ENCODE measurements around the gene FAM209A.

FAM209A gene

GRCh38 chr20:56537997-56538396, 13.5 kb downstream of the FAM209A start:
- no peaks in the 10 kb centered on the region for H3K9me2 ChIP-seq (replicated peaks; ENCODE audit: low read depth, low read length)
- H3F3A ChIP-seq (ENCODE audit: low read depth), result no peaks in the 10 kb centered on the region
- no peaks in the 10 kb centered on the region for H3K4me1 ChIP-seq (ENCODE audit: insufficient read depth, low read length, poor library complexity, severe bottlenecking)
- H3K36me3 ChIP-seq (ENCODE audit: insufficient read depth, low read length), result no peaks in the 10 kb centered on the region
- no peaks in the 10 kb centered on the region for H4K20me1 ChIP-seq (ENCODE audit: insufficient read depth, low read length, poor library complexity, severe bottlenecking)
- H3K9ac ChIP-seq (ENCODE audit: low read depth, low read length, poor library complexity, severe bottlenecking), result no peak overlapping the region
- no peak overlapping the region for H3K4me2 ChIP-seq (ENCODE audit: low read depth, low read length, poor library complexity, severe bottlenecking)
- TF ChIP-seq CTCF (conservative IDR thresholded peaks at IDR 0.05; ENCODE audit: low read length) (no peak), EZH2phosphoT487 (IDR thresholded peaks at IDR 0.05; ENCODE audit: borderline replicate concordance) (no peak)
- no peaks in the 10 kb centered on the region for H3K27me3 ChIP-seq (ENCODE audit: insufficient read depth, low read length, poor library complexity, severe bottlenecking)
- H3K79me2 ChIP-seq (ENCODE audit: insufficient read depth, low read length), result no peaks in the 10 kb centered on the region
- H3K4me3 ChIP-seq (ENCODE audit: low read length, poor library complexity, severe bottlenecking), result no peak overlapping the region
- H2AFZ ChIP-seq (ENCODE audit: low read length), result no peak overlapping the region
- no peaks in the 10 kb centered on the region for H3K9me3 ChIP-seq (ENCODE audit: insufficient read depth, low read depth, low read length)

GRCh38 chr20:56540415-56540814, 15.9 kb downstream of the FAM209A start:
- Histone ChIP-seq H2AFZ (ENCODE audit: low read length) (no peak overlapping the region), H3K4me1 (ENCODE audit: insufficient read depth, low read length, poor library complexity, severe bottlenecking) (no peaks in the 10 kb centered on the region), H4K20me1 (ENCODE audit: insufficient read depth, low read length, poor library complexity, severe bottlenecking) (no peaks in the 10 kb centered on the region), H3K36me3 (ENCODE audit: insufficient read depth, low read length) (no peaks in the 10 kb centered on the region), H3K9ac (ENCODE audit: low read depth, low read length, poor library complexity, severe bottlenecking) (no peak overlapping the region), H3K27me3 (ENCODE audit: insufficient read depth, low read length, poor library complexity, severe bottlenecking) (no peaks in the 10 kb centered on the region), H3K4me2 (ENCODE audit: low read depth, low read length, poor library complexity, severe bottlenecking) (no peak overlapping the region), H3K79me2 (ENCODE audit: insufficient read depth, low read length) (no peaks in the 10 kb centered on the region), H3F3A (ENCODE audit: low read depth) (no peaks in the 10 kb centered on the region), H3K9me3 (ENCODE audit: insufficient read depth, low read depth, low read length) (no peaks in the 10 kb centered on the region), H3K4me3 (ENCODE audit: low read length, poor library complexity, severe bottlenecking) (no peak overlapping the region), H3K9me2 (replicated peaks; ENCODE audit: low read depth, low read length) (no peaks in the 10 kb centered on the region)
- TF ChIP-seq EZH2phosphoT487 (IDR thresholded peaks at IDR 0.05; ENCODE audit: borderline replicate concordance), result no peak
- TF ChIP-seq CTCF (conservative IDR thresholded peaks at IDR 0.05; ENCODE audit: low read length), result no peak

GRCh38 chr20:56542489-56543030, 18.0 kb downstream of the FAM209A start:
- H3K36me3 ChIP-seq (ENCODE audit: insufficient read depth, low read length), result no peaks in the 10 kb centered on the region
- no peak overlapping the region for H3K9ac ChIP-seq (ENCODE audit: low read depth, low read length, poor library complexity, severe bottlenecking)
- TF ChIP-seq CTCF (conservative IDR thresholded peaks at IDR 0.05; ENCODE audit: low read length) (no peak), EZH2phosphoT487 (IDR thresholded peaks at IDR 0.05; ENCODE audit: borderline replicate concordance) (no peak)
- no peak overlapping the region for H2AFZ ChIP-seq (ENCODE audit: low read length)
- H3K79me2 ChIP-seq (ENCODE audit: insufficient read depth, low read length), result no peaks in the 10 kb centered on the region
- H3K4me1 ChIP-seq (ENCODE audit: insufficient read depth, low read length, poor library complexity, severe bottlenecking), result no peaks in the 10 kb centered on the region
- H3K9me2 ChIP-seq (replicated peaks; ENCODE audit: low read depth, low read length), result no peaks in the 10 kb centered on the region
- H4K20me1 ChIP-seq (ENCODE audit: insufficient read depth, low read length, poor library complexity, severe bottlenecking), result no peaks in the 10 kb centered on the region
- no peaks in the 10 kb centered on the region for H3F3A ChIP-seq (ENCODE audit: low read depth)
- no peaks in the 10 kb centered on the region for H3K9me3 ChIP-seq (ENCODE audit: insufficient read depth, low read depth, low read length)
- H3K4me2 ChIP-seq (ENCODE audit: low read depth, low read length, poor library complexity, severe bottlenecking), result no peak overlapping the region
- H3K27me3 ChIP-seq (ENCODE audit: insufficient read depth, low read length, poor library complexity, severe bottlenecking), result no peaks in the 10 kb centered on the region
- H3K4me3 ChIP-seq (ENCODE audit: low read length, poor library complexity, severe bottlenecking), result no peak overlapping the region

All from Loucy (cell line).